NCI-H2227 (cell line): Measurements from ENCODE around the gene CES3.
"Not testable (repeated sequence)": the region's sequence is repeated elsewhere in the genome, so short reads cannot be mapped to it uniquely, and the experiment has no call there.

Experiments used
- DNase-seq: peaks from one replicate; lab custom pipeline; 2025; ENCODE audit not compliant: unreplicated experiment; lab: John Stamatoyannopoulos, UW

CES3 gene

DNA sequence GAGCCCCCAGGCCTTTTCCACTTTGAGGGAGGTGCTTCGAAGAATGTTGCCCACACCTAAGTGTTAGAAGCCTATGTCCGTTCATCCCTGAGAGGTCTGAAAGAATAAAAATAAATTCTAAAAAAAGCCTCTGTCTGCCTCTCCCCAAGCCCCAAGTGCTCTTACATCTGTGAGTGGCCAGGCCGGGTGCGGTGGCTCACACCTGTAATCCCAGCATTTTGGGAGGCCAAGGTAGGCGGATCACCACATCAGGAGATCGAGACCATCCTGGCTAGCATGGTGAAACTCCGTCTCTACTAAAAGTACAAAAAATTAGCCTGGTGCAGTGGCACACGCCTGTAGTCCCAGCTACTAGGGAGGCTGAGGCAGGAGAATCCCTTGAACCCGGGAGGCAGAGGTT, 16.1 kb upstream of the CES3 start:
- not testable (repeated sequence) for DNase-seq

DNA sequence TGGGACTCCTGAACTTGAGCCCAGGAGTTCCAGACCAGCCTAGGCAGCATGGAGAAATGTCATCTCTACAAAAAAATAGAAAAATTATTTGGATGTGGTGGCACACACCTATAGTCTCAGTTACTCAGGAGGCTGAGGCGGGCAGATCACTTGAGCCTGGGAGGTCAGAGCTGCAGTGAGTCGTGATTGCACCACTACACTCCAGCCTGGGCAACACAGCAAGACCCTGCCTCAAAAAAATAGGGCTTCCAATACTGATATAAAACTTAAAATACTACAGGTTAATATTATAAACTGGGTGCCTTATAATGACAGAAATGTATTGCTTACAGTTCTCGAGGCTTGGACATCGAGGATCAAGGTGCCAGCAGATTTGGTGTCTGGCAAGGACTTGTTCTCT, 15.1 kb upstream of the CES3 start:
- DNase-seq, result no peak

DNA sequence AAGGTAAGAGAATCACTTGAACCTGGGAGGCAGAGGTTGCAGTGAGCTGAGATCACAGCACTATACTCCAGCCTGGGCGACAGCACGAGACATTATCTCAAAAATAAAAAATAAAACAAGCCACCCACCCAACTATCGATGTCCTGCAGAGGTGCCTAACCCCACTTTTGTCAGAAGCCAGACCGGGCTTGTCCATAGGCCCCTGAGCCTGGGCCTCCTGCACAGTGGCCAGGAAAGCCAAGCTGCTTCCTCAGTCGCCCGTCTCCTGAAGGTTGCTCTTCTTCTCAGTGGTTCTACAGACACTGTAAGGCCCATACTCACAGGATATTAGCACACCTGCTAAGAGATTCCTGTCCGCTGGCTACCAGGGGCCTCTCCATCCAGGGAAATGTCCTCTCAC, 14.5 kb upstream of the CES3 start:
- no peak for DNase-seq

DNA sequence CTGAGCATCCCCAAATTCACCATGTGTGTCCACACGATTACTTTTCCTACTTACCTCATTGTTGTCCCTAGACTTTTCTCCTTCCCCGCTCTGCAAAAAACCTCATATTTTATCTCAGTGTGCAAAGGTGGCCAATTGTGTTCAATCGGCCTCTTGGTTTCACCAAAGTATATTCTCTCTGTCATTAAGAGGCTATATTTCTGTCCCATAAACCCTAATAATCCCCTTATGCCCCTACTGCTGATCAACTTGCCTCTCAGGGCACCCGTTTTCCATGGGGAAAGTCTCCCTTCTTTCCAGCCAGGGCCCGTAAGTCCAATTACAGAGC, 14.1 kb upstream of the CES3 start:
- DNase-seq, result no peak

DNA sequence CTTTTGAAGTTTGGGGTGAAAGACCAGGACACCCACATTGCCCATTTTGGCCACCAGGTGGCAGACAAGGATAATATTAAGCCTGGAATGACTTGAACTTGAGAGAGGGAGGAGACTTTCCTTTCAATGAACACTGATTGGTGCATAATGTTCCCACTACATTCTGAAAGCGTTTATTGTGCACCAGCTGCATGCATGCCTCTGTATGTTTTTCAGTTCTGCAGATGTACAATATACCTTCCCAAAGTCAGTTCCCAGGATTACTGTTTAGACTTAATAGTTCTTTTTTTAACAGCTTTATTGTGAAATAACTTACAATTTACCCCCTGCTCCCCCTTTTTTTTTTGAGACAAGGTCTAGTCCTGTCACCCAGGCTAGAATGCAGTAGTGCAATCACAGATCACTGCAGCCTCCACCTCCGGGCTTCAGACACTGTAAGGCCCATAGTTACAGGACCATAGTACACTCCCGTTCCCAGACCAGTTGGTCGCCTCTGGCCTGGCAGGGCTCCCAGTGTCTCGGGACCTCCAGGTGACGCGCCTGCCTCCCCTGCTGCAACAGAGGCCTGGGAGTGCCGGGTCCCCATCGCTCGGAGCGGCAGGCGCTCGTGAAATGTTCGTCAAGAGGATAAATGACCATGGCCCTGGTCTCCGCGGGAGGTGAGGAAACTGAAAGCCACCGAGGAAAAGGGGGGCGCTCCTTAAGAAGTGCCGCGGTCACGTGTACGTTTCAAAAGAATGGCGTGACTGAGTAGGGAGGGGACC, 13.6 kb upstream of the CES3 start:
- DNase-seq, result peak; percentile 78

DNA sequence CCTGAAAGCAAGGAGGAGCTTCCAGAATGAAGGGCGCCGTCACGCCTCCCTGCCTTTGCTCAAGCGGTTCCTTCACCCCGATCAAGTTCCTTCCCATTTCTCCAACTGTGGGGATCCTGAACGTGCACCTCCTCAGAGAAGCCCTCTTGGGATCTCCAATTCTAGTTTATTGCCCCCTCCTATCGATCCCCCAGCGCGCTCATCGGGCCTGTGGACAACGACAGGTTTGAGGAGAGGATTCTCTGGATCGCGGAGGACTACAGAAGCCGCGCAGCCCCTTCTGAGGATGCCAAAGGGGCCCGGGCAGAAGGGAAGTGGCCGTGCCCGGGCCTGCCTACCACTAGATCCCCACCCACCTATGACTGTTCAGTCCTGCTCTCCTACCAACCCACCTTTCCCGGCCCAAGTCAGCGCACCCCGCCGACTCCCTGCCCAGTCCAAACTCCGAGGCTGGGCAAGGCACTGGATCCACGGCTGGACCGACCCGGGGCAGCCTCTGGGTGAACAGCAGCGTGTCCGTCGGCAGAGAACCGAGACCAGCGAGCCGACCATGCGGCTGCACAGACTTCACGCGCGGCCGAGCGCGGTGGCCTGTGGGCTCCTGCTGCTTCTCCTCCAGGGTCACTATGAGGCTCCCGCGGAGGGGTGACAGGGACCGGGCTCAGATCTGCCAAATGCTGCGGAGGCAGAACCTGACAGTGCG, 12.8 kb upstream of the CES3 start:
- no peak for DNase-seq

DNA sequence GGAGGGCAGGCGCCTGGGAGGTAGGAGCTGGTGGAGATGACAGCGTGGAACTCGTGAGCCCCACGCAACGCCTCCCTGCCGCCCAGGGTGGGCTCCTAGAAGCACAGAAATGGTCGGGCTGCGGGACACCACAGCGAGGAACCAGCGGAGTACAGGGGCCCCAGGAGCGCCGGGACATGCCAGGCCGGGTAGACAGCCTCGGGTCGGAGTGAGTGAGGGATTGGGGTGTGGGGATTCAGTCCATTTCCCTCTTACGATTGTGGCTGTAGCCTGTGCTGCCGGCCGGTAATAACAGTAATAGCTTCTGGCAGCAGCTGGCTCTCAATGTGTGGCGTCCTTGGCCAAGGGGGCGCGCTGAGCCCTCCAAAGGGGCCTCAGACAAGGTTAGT, 12.2 kb upstream of the CES3 start:
- no peak for DNase-seq

DNA sequence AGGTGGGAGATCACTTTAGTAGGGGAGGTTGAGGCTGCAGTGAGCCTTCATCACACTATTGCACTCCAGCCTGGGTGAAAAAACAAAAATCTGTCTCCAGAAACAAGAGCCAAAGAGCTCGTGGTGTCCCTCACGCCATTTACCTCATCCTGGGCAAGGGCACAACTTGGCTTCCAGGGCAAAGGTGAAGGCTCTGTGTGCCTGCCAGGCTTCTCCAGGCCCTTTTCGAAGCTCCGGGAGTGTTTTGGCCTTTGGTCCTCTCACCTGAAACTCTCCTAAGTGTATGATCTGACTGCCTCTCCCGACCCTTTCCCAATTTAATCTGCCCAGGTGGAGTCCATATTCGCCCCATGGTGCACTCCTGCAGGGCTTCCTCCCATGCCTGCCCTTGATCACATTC, 11.6 kb upstream of the CES3 start:
- DNase-seq, result no peak

DNA sequence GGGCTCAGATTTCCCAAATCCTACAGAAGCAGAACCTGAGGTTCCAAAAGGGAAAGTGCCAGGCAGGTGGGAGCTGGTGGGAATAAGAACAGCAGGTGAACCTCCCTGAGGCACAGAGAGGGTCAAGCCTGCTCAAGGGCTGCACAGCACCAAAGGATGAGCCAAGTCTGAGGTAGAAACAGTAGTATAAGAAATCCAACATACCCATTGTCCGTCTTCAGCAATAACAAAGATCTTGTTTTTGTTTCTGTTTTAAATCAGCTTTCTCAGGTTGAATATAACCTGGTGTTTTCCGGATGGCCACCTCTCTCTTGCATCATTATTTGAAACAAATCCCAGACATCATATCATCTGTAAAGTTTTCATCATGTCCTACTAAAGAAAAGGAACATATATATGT, 10.6 kb upstream of the CES3 start:
- no peak for DNase-seq

DNA sequence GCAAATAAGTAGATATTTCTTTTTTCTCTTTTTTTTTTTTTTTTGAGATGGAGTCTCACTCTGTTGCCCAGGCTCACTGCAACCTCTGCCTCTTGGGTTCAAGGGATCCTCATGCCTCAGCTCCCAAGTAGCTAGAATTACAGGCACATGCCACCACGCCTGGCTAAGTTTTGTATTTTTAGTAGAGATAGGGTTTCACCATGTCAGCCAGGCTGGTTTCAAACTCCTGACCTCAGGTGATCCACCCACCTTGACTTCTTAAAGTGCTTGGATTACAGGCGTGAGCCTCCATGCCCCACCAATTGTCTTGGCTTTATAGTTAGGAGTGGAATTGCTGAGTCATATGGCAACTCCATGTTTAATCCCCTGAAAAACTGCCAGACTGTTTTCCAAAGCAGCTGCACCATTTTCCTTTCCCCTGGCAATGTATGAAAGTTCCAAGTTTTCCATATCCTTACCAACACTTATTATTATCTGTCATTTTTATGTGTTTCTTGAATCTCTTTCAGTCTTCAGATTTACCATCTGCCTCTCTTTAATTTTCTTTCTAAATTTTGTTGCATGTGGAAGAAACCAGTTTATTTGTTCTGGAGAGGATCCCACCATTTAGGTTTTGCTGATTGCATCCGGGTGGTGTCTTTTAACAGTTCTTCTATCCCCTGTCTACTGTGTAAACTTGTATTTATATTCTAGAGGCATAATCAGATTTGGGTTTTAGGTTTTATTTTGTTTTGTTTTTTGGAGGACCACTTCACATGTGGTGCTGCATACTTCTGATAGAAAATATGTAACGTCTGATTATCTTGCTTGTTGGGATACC, 9.9 kb upstream of the CES3 start:
- DNase-seq, result no peak

DNA sequence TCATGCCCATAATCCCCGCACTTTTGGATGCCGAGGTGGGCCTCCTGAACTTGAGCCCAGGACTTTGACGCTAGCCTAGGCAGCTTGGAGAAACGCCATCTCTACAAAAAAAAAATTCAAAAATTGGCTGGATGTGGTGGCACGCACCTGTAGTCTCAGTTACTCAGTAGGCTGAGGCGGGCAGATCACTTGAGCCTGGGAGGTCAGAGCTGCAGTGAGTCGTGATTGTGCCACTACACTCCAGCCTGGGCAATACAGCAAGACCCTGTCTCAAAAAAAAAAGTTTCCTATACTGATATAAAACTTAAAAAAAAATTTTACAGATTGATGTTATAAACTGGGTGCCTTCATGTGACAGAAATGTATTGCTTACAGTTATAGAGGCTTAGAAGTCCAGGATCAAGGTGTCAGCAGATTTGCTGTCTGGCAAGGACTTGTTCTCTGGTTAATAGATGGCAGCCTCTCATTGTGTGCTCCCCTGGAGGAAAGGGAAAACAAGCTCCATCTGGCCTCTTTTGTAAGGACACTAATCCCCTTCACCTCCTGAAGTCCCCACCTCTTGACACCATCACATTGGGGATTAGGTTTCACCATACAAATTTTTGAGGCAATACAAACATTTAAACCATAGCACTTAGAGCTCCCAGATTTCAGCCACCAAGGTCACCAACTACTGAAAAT, 8.5 kb upstream of the CES3 start:
- no peak for DNase-seq

DNA sequence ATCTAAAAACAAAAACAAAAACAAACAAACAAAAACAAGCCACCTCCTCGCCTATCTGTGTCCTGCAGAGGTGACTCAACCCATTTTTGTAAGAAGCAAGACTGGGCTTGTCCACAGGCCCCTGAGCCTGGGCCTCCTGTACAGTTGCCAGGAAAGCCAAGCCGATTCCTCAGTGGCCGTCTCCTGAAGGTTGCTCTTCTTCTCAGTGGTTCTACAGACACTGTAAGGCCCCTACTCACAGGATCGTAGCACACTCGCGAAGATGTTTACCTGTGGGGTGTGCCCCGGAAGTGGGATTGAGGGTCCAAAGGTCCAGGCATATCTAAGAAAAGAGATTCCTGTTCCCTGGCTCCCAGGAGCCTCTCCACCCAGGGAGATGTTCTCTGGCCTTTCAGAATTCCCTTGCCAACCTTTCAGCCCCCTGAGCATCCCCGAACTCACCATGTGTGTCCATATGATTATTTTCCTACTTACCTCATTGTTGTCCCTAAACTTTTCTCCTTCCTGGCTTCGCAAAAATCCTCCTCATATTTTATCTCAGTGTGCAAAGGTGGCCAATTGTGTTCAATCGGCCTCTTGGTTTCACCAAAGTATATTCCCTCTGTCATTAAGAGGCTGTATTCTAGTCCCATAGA, 7.5 kb upstream of the CES3 start:
- no peak for DNase-seq

DNA sequence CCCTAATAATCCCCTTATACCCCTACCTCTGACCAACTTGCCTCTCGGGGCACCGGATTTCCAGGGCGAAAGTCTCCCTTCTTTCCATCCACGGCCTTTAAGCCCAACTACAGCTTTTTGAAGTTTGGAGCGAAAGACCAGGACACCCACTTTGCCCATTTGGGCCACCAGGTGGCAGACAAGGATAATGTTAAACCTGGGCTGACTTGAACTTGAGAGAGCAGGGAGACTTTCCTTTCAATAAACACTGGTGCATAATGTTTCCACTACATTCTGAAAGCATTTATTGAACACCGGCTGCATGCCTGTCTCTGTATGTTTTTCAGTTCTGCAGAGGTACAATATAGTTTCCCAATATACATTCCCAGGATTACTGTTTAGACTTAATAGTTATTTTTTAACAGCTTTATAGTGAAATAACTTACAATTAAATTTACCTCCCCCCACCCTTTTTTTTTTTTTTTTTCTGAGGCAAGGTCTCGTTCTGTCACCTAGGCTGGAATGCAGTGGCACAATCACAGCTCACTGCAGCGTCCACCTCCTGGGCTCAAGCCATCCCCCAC, 6.9 kb upstream of the CES3 start:
- peak; percentile 72 for DNase-seq

DNA sequence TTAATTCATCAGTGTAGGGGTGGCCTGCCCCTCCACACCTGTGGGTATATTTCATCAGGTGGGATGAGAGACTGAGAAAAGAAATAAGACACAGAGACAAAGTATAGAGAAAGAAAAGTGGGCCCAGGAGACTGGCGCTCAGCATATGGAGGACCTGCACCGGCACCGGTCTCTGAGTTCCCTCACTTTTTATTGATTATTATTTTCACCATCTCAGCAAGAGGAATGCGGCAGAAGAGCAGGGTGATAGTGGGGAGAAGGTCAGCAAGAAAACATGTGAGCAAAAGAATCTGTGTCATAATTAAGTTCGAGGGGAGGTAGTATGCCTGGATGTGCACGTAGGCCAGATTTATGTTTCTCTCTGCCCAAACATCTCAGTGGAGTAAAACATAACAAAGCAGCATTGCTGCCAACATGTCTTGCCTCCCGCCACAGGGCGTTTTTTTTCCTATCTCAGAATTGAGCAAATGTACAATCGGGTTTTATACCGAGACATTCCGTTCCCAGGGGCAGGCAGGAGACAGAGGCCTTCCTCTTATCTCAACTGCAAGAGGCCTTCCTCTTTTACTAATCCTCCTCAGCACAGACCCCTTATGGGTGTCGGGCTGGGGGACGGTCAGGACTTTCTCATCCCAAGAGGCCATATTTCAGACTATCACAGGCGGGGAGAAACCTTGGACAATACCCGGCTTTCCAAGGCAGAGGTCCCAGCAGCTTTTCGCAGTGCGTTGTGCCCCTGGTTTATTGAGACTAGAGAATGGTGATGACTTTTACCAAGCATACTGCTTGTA, 5.5 kb upstream of the CES3 start:
- DNase-seq, result not testable (repeated sequence)

DNA sequence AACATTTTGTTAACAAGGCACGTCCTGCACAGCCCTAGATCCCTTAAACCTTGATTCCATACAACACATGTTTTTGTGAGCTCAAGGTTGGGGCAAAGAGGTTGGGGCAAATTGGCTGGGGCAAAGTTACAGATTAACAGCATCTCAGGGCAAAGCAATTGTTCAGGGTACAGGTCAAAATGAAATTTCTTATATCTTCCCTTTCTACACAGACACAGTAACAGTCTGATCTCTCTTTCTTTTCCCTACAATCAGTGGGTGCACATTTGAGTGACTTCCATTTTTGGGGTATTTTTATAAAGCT, 5.0 kb upstream of the CES3 start:
- not testable (repeated sequence) for DNase-seq

DNA sequence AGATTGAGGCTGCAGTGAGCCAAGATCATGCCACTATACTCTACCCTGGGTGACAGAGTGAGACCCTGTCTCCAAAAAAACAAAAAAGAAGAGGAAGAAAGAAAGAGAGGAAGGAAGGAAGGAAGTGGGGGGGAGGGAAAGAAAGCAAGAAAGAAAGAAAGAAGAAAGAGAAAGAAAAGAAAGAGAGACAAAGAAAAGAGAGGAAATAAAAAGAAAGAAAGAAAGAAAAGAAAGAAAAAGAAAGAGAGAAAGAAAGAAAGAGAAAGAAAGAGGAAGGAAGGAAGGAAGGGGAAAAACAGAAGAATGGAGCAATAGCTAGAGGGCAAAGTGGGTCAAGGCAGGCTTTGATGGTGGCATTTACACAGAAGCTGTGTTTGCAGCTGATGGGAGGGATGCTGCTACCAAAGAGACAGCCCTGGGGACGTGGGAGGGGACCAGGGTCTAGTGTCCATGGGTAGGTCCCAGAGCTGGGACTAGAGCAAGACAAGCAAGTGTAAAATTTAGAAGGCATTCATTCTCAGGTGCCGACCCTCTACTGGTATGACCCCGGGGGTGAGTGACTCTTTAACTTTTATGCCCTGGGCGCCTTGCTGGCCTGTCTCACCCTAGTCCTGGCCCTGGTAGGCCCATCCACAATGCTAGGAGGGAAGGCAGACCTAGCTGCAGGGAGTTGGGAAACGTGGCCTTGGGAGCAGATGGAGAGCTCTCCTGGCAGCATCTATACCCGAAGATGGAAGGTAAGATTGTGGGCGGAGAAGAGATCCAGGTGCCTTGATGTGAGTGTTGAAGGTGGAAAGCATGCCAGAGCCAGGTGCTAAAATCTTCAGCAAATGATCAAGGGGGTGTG, 2.0 kb upstream of the CES3 start:
- no peak for DNase-seq

DNA sequence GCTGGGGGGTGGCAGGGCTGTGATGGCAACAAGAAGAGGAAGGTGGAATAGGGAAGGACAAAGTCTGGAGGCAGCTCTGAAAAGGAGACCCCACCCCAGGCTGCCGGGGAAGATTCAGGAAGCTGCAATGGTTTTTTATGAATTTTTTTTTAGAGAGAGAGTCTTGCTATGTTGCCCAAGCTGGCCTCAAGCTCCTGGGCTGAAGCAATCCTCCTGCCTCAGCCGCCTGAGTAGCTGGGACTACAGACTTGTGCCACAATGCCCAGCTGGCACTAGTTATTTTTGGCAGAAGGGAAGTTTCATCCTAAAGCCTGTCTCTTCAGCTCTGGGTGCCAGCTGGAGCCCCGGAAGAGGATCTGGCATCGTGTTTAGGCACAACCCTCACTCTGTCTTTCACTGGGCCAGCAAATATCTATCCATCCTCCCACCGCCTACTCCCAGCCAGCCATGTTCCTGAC, 1.3 kb upstream of the CES3 start:
- no peak for DNase-seq

DNA sequence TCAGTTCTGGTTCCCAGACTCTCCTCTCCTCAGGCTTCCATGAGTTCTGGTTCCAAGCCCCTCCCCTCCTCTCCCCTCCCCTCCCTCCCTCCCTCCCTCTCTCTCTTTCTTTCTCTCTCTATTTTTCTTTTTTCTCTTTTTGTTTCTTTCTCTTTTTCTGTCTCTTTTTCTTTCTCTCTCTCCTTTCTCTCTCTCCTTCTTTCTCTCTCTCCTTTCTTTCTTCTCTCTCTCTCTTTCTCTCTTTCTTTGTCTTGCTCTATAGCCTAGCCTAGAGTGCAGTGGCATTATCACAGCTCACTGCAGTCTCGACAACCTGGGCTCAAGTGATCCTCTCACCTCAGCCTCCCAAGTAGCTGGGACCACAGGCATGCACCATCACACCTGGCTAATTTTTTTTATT, 796 bp upstream of the CES3 start:
- no peak for DNase-seq

DNA sequence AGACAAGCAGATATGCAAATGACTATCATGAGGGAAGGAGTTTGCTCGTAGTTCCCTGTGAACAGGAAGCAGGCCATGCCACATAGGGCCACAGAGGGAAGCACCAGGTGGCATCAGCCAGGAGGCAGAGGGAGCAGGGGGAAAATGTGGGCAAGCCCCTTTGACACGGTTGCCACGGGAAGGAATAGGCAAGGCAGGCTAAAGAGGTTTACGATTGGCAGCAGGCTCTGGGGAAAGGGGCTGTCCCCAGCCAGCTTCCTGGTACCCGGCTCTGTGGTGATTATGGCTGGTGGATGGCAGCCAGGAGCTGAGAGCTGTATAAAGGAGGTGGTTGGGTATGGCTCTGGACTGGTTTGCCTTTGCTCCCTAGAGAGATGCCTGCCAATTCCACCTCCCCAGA, 848 bp downstream of the CES3 start:
- no peak for DNase-seq
